GM12878 (cell line): Measurements from ENCODE around the gene SERPINB8. TPM values are rescaled to one million over a fixed set of nuclear protein-coding genes. Genes with fewer than 3 reads are reported as not detected.

ENCODE experiments used
- BACH1 ChIP-seq: fragments of 450-650 bp; IDR thresholded peaks from 2 replicates; pipeline ENCODE4 v1.6.1; 2017; ENCODE audit warnings: mild to moderate bottlenecking, borderline replicate concordance
- CBFB ChIP-seq: IDR thresholded peaks from 2 replicates; pipeline ENCODE4 v1.6.1; 2016; ENCODE audit warnings: antibody characterized with exemption, low read depth
- CTCF ChIP-seq, 3 experiments: IDR thresholded peaks in 2 of 3; conservative IDR thresholded peaks in 1 of 3; 2 replicates each; pipeline ENCODE4 v1.5.1; 2011; ENCODE audit warnings: low read depth in 3 of 3, low read length in 3 of 3, mild to moderate bottlenecking in 3 of 3, control low read depth in 2 of 3, moderate library complexity in 2 of 3, inconsistent platforms in 1 of 3, mixed read lengths in 1 of 3; ENCODE audit not compliant: control insufficient read depth in 2 of 3, insufficient read depth in 1 of 3; ENCODE audit errors: extremely low read depth in 1 of 3
- IKZF1 ChIP-seq: fragments of 450-650 bp; conservative IDR thresholded peaks from 2 replicates; pipeline ENCODE4 v1.6.1; 2017; ENCODE audit warnings: antibody characterized with exemption, mild to moderate bottlenecking
- IRF3 ChIP-seq: fragments of 450-650 bp; IDR thresholded peaks from 2 replicates; pipeline ENCODE4 v1.6.1; 2014; ENCODE audit warnings: mild to moderate bottlenecking
- MEF2A ChIP-seq: IDR thresholded peaks from 2 replicates; pipeline ENCODE4 v1.6.1; 2011; ENCODE audit warnings: low read depth, mild to moderate bottlenecking, low read length, moderate library complexity; ENCODE audit not compliant: insufficient read depth
- MTA2 ChIP-seq: fragments of 450-650 bp; IDR thresholded peaks from 2 replicates; pipeline ENCODE4 v1.6.1; 2016; ENCODE audit warnings: low read depth, mild to moderate bottlenecking, moderate library complexity
- POLR2AphosphoS5 ChIP-seq: IDR thresholded peaks from 2 replicates; pipeline ENCODE4 v1.6.1; 2011; ENCODE audit warnings: mild to moderate bottlenecking, low read length, inconsistent platforms
- RAD21 ChIP-seq: IDR thresholded peaks from 2 replicates; pipeline ENCODE4 v1.6.1; 2011; ENCODE audit warnings: mild to moderate bottlenecking, low read depth, low read length, moderate library complexity; ENCODE audit not compliant: insufficient read depth
- SMC3 ChIP-seq: IDR thresholded peaks from 2 replicates; pipeline ENCODE4 v1.6.1; 2011; ENCODE audit warnings: low read length, improper control_type of control experiment, borderline replicate concordance
- TCF3 ChIP-seq: IDR thresholded peaks from 2 replicates; pipeline ENCODE4 v1.6.1; 2012; ENCODE audit warnings: low read depth, mild to moderate bottlenecking, low read length, borderline replicate concordance; ENCODE audit not compliant: insufficient read depth
- ZBTB40 ChIP-seq: fragments of 450-650 bp; IDR thresholded peaks from 2 replicates; pipeline ENCODE4 v1.6.1; 2016; ENCODE audit warnings: mild to moderate bottlenecking, moderate library complexity, borderline replicate concordance
- polyA plus RNA-seq, 11 experiments: library from polyadenylated mRNA; depleted of rRNA in 4 of 11; unstranded in 6 of 11; stranded (reverse) in 5 of 11; fragments of >200 nt; fragmentation: Nextera tagmentation in 4 of 11; fragmentation: Illumina TruSeq in 1 of 11; extraction: Ambion mirVana in 4 of 11; extraction: Trizol in 1 of 11; gene quantifications; 1 replicate in 1 of 11; 2 replicates in 10 of 11; pipeline versions ENCODE4 v1.2.1 to v1.2.3, GENCODE V29; 2011 to 2016; ENCODE audit warnings: inconsistent platforms in 2 of 11, missing spikeins in 2 of 11, low read depth in 1 of 11
- total RNA-seq, 4 experiments: library from RNA; depleted of rRNA in 3 of 4; stranded (reverse); fragments of >200 nt in 3 of 4; fragmentation: Illumina TruSeq in 1 of 4; extraction: Trizol in 1 of 4; gene quantifications; 2 replicates each; pipeline versions ENCODE4 v1.2.1 to v1.2.3, GENCODE V29; 2013 to 2021
- TF ChIP-seq, protein P1 (sequence below): IDR thresholded peaks from 2 replicates; pipeline ENCODE4 v1.6.1; 2012; ENCODE audit warnings: low read depth, low read length, improper control_type of control experiment
- TF ChIP-seq, protein P2 (sequence below): fragments of 450-650 bp; IDR thresholded peaks from 2 replicates; pipeline ENCODE4 v1.6.1; 2017; ENCODE audit warnings: mild to moderate bottlenecking, moderate library complexity

The SERPINB8 gene
- total and polyA plus RNA-seq, 10 of the 15 experiments (the other 5 are each of a cell fraction or from before 2014, with no cell fraction given), result 8.1 to 31.5 (median 16.7) TPM

GRCh38 chr18:63936156-63936931 is 33.5 kb upstream of the SERPINB8 start (continued):
- TF ChIP-seq POLR2AphosphoS5 (peak; percentile 40; the same call in 1 of the 2 replicates), CBFB (peak; percentile 43; the same call in 1 of the 2 replicates), IKZF1 (peak; percentile 48; the same call in 1 of the 2 replicates), MTA2 (peak; percentile 43; the same call in 1 of the 2 replicates), CTCF (IDR thresholded peaks at IDR 0.05 in 2 of 3, conservative IDR thresholded peaks at IDR 0.05 in 1 of 3; ENCODE audit: control insufficient read depth in 2 of 3, extremely low read depth in 1 of 3, insufficient read depth in 1 of 3, low read depth in 3 of 3, low read length in 3 of 3) (peak; percentile 80 to 91 (median 83)), ZBTB40 (no peak), IRF3 (0 out of 2 replicates have a peak, but pooled peaks have one; percentile 30), RAD21 (peak; percentile 94), TCF3 (no peak), BACH1 (0 out of 2 replicates have a peak, but pooled peaks have one; percentile 30), MEF2A (peak; percentile 39; the same call in 1 of the 2 replicates), SMC3 (peak; percentile 87)
- TF ChIP-seq, protein P1, sequence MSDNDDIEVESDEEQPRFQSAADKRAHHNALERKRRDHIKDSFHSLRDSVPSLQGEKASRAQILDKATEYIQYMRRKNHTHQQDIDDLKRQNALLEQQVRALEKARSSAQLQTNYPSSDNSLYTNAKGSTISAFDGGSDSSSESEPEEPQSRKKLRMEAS, result no peak
- TF ChIP-seq, protein P2, sequence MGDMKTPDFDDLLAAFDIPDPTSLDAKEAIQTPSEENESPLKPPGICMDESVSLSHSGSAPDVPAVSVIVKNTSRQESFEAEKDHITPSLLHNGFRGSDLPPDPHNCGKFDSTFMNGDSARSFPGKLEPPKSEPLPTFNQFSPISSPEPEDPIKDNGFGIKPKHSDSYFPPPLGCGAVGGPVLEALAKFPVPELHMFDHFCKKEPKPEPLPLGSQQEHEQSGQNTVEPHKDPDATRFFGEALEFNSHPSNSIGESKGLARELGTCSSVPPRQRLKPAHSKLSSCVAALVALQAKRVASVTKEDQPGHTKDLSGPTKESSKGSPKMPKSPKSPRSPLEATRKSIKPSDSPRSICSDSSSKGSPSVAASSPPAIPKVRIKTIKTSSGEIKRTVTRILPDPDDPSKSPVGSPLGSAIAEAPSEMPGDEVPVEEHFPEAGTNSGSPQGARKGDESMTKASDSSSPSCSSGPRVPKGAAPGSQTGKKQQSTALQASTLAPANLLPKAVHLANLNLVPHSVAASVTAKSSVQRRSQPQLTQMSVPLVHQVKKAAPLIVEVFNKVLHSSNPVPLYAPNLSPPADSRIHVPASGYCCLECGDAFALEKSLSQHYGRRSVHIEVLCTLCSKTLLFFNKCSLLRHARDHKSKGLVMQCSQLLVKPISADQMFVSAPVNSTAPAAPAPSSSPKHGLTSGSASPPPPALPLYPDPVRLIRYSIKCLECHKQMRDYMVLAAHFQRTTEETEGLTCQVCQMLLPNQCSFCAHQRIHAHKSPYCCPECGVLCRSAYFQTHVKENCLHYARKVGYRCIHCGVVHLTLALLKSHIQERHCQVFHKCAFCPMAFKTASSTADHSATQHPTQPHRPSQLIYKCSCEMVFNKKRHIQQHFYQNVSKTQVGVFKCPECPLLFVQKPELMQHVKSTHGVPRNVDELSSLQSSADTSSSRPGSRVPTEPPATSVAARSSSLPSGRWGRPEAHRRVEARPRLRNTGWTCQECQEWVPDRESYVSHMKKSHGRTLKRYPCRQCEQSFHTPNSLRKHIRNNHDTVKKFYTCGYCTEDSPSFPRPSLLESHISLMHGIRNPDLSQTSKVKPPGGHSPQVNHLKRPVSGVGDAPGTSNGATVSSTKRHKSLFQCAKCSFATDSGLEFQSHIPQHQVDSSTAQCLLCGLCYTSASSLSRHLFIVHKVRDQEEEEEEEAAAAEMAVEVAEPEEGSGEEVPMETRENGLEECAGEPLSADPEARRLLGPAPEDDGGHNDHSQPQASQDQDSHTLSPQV, result peak; percentile 22; the same call in 1 of the 2 replicates
